HFF-Myc (cell line): Measurements from ENCODE around the gene P2RY2.

Source experiments
- DNase-seq: peaks from one replicate; pipeline ENCODE4 v3.0.0-alpha.2; 2011; ENCODE audit warnings: low read depth; ENCODE audit errors: extremely low read depth
- H3K4me3 ChIP-seq: replicated peaks from 2 replicates; pipeline ENCODE4 v1.5.1; 2011; ENCODE audit warnings: low read depth, mild to moderate bottlenecking, control low read depth, low read length
- CTCF ChIP-seq: IDR thresholded peaks from 2 replicates; pipeline ENCODE4 v1.5.1; 2012; ENCODE audit warnings: mild to moderate bottlenecking, low read depth, low read length, control low read depth; ENCODE audit errors: missing control alignments

The P2RY2 gene

DNA sequence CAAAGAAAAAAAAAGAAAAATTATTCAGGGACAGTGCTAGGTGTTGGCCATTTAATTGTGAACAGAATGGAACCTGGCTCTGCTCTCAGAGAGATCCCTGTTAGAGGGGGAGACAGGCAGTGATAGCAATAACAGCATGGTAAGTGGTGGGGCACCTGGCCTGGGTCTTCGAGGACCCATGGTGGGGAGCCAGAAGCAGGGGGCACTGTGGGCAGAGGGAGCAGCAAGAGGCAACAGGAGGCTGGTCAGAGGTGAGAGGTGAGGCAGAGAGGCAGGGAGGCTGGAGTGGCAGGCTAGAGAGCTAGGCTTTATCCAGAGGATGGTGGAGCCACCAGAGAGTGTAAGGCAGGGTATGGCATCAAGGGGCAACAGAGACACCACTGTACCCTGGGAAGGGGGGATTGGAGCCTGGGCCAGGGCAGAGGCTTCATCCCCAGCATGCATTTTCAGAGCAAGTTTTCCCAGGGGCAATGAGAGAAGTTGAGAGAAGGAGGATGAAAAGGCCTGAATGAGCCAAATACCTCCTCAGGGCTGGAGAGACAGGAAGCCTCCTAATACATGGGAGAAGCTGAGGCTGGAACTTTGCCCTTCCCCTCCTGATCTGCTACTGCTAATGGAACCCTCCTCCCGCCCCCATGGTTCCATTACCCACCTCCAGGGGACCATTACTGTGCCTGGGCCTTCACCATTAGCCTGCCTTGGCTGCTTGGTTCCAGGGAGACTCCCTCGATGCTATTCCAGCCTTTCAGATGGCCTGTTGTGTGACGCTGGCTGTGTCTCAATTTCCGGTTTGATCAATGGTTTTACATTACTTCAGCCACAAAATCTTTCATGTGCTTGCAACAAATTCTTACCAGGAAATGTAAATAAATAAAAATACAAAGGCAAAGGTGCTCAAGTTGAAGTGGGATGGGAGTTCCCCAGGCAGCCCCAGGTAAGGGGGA is 2.6 kb upstream of the P2RY2 start:
- no peak for TF ChIP-seq CTCF
- DNase-seq: no peak
- no peak overlapping the region for H3K4me3 ChIP-seq

DNA sequence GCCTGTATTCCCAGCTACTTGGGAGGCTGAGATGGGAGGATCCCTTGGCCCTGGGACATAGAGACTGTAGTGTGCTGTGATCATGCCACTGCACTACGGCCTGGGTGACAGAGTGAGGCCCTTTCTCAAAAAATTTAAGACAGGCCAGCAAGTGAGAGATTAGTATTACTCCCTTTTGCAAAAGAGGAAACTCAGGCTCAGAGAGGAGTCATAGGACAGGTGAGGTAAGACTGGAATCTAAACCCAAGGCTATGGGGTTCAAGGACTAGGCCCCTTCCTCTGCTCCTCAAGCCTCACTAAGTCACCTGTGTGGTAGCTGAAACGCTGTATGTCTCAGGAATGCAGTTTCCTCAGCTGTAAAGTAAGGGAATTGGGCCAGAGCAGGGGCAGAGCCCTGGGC is 1.6 kb upstream of the P2RY2 start:
- no peak for TF ChIP-seq CTCF
- no peak for DNase-seq
- no peak overlapping the region for H3K4me3 ChIP-seq

DNA sequence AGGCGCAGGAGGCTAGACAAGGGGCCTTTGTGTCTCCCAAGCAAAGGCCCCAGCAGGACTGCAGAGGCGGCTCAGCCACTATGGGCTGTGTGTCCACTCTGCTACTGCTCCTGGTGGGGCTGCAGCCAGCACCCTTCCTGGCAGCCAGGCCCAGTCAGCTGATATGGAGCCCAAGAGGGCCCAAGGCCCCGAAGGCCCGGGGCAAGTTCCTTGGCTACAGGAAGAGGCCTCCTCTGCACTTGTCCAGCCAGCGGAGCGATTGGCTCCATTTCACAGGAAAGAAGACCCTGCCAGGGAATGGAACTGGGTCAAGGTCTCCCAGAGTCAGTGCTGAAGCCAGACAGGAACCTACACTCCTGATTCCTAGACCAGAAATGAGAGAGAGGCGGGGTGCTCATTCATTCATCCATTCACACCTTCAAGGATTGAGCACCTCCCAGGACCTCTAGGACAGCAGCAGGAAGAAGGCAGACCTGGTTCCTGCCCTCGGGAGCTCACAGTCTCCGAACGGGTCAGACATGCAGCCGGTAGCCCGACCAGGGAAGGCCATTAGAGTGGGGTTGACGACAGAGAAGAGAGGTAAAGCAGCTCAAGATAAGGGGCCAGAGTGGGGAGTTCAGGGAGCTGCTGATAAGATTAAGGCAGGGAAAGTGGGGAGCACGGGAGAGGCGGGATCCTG is 811 bp upstream of the P2RY2 start:
- no peak for TF ChIP-seq CTCF
- DNase-seq: no peak
- H3K4me3 ChIP-seq: no peak overlapping the region

GRCh38 chr11:73217810-73218105 is 323 bp upstream of the P2RY2 start:
- DNase-seq: no peak
- peak overlapping the region; percentile 34 for H3K4me3 ChIP-seq
- no peak for TF ChIP-seq CTCF

GRCh38 chr11:73218830-73219215 is 742 bp downstream of the P2RY2 start:
- no peak for DNase-seq
- H3K4me3 ChIP-seq: no peak overlapping the region
- no peak for TF ChIP-seq CTCF

- TF ChIP-seq CTCF: no peak
- H3K4me3 ChIP-seq: no peak overlapping the region
Observed at GRCh38 chr11:73219396-73220285, 1.6 kb downstream of the P2RY2 start.

More at GRCh38 chr11:73219396-73220285, 1.6 kb downstream of the P2RY2 start:
- DNase-seq: no peak
